HUES64 (cell line): ENCODE data around the gene ACOX3.

Source experiments
- H3K27ac ChIP-seq: 2 replicates; pipeline ENCODE4 v1.7.0; 2013; ENCODE audit warnings: low read depth, low read length, inconsistent platforms
- H3K27me3 ChIP-seq: 2 replicates; pipeline ENCODE4 v1.6.1; 2013; ENCODE audit warnings: mild to moderate bottlenecking, low read length; ENCODE audit not compliant: insufficient read depth
- H3K36me3 ChIP-seq: 2 replicates; pipeline ENCODE4 v1.6.1; 2013; ENCODE audit warnings: mild to moderate bottlenecking, low read length; ENCODE audit not compliant: insufficient read depth
- H3K4me1 ChIP-seq: 2 replicates; pipeline ENCODE4 v1.6.1; 2013; ENCODE audit warnings: mild to moderate bottlenecking, low read length, moderate library complexity; ENCODE audit not compliant: insufficient read depth
- H3K4me3 ChIP-seq: 2 replicates; pipeline ENCODE4 v1.5.1; 2013; ENCODE audit warnings: mild to moderate bottlenecking, low read length, moderate library complexity
- H3K9ac ChIP-seq: 2 replicates; pipeline ENCODE4 v1.6.1; 2013; ENCODE audit warnings: mild to moderate bottlenecking, low read depth, low read length
- H3K9me3 ChIP-seq: 2 replicates; pipeline ENCODE4 v1.6.1; 2013; ENCODE audit warnings: low read depth, low read length; ENCODE audit not compliant: insufficient read depth
- WGBS: fragments of 150-250, 120-280 bp; methylation state at CpG from one replicate; pipeline ENCODE4 v1.1.7; 2013; ENCODE audit warnings: missing lambda C conversion rate; 5-methylcytosine and 5-hydroxymethylcytosine counted together

ACOX3 gene

GRCh38 chr4:8465615-8466611, 25.4 kb upstream of the ACOX3 start:
- no peak overlapping the region for H3K27ac ChIP-seq
- peaks cover 7% of the 10 kb centered on the region; the same call in 1 of the 2 replicates for H3K4me1 ChIP-seq
- no peaks in the 10 kb centered on the region for H3K9me3 ChIP-seq
- no peak overlapping the region for H3K4me3 ChIP-seq
- H3K9ac ChIP-seq, result no peak overlapping the region
- no peaks in the 10 kb centered on the region for H3K27me3 ChIP-seq
- H3K36me3 ChIP-seq, result peaks cover 64% of the 10 kb centered on the region
- 95% methylated on average over 31 of the region's 31 CpGs for WGBS

- no peaks in the 10 kb centered on the region for H3K27me3 ChIP-seq
- 95% methylated on average over 14 of the region's 14 CpGs for whole genome bisulfite sequencing
- H3K36me3 ChIP-seq, result peaks cover 66% of the 10 kb centered on the region
These were observed 23.9 kb upstream of the ACOX3 start for GRCh38 chr4:8464381-8464780.

GRCh38 chr4:8463811-8464210, 23.3 kb upstream of the ACOX3 start:
- H3K36me3 ChIP-seq, result peaks cover 66% of the 10 kb centered on the region
- WGBS, result 94% methylated on average over 9 of the region's 9 CpGs
- 0 out of 2 replicates have a peak, but pooled peaks cover 3% of the 10 kb centered on the region for H3K4me1 ChIP-seq
- no peak overlapping the region for H3K9ac ChIP-seq
- H3K27me3 ChIP-seq, result no peaks in the 10 kb centered on the region
- no peak overlapping the region; the same call in 1 of the 2 replicates for H3K27ac ChIP-seq
- H3K9me3 ChIP-seq, result no peaks in the 10 kb centered on the region
- H3K4me3 ChIP-seq, result no peak overlapping the region

More at GRCh38 chr4:8464381-8464780, 23.9 kb upstream of the ACOX3 start:
- Histone ChIP-seq H3K4me1 (peaks cover 7% of the 10 kb centered on the region; the same call in 1 of the 2 replicates), H3K9ac (no peak overlapping the region), H3K9me3 (no peaks in the 10 kb centered on the region), H3K4me3 (no peak overlapping the region), H3K27ac (no peak overlapping the region)

GRCh38 chr4:8461616-8462015, 21.1 kb upstream of the ACOX3 start:
- Histone ChIP-seq H3K9ac (no peak overlapping the region), H3K36me3 (peaks cover 67% of the 10 kb centered on the region), H3K27me3 (no peaks in the 10 kb centered on the region), H3K27ac (no peak overlapping the region), H3K4me1 (0 out of 2 replicates have a peak, but pooled peaks cover 3% of the 10 kb centered on the region), H3K4me3 (no peak overlapping the region), H3K9me3 (no peaks in the 10 kb centered on the region)
- 94% methylated on average over 6 of the region's 6 CpGs for WGBS

- Histone ChIP-seq H3K4me3 (no peak overlapping the region), H3K9ac (no peak overlapping the region), H3K4me1 (0 out of 2 replicates have a peak, but pooled peaks cover 3% of the 10 kb centered on the region), H3K36me3 (peaks cover 67% of the 10 kb centered on the region), H3K27ac (no peak overlapping the region), H3K27me3 (no peaks in the 10 kb centered on the region), H3K9me3 (no peaks in the 10 kb centered on the region)
- 97% methylated on average over 6 of the region's 6 CpGs for WGBS
These were observed 20.6 kb upstream of the ACOX3 start for GRCh38 chr4:8461086-8461485.

GRCh38 chr4:8459867-8460445, 19.4 kb upstream of the ACOX3 start:
- Histone ChIP-seq H3K9ac (no peak overlapping the region), H3K9me3 (no peaks in the 10 kb centered on the region), H3K4me3 (no peak overlapping the region), H3K4me1 (0 out of 2 replicates have a peak, but pooled peaks cover 3% of the 10 kb centered on the region), H3K36me3 (peaks cover 67% of the 10 kb centered on the region), H3K27me3 (no peaks in the 10 kb centered on the region), H3K27ac (no peak overlapping the region)
- WGBS, result 90% methylated on average over 8 of the region's 8 CpGs

- Histone ChIP-seq H3K4me3 (no peak overlapping the region), H3K27ac (no peak overlapping the region), H3K4me1 (no peaks in the 10 kb centered on the region), H3K9me3 (no peaks in the 10 kb centered on the region), H3K27me3 (no peaks in the 10 kb centered on the region), H3K9ac (no peak overlapping the region), H3K36me3 (peaks cover 74% of the 10 kb centered on the region)
- 95% methylated on average over 9 of the region's 9 CpGs for WGBS
These were observed 17.2 kb upstream of the ACOX3 start for GRCh38 chr4:8457646-8458252.

- Histone ChIP-seq H3K27me3 (no peaks in the 10 kb centered on the region), H3K9me3 (no peaks in the 10 kb centered on the region), H3K36me3 (peaks cover 89% of the 10 kb centered on the region), H3K27ac (no peak overlapping the region), H3K4me1 (no peaks in the 10 kb centered on the region), H3K9ac (no peak overlapping the region), H3K4me3 (no peak overlapping the region)
- 95% methylated on average over 3 of the region's 3 CpGs for WGBS
These were observed 13.4 kb upstream of the ACOX3 start for GRCh38 chr4:8453957-8454356.

- Histone ChIP-seq H3K27me3 (no peaks in the 10 kb centered on the region), H3K9me3 (no peaks in the 10 kb centered on the region), H3K4me3 (no peak overlapping the region), H3K36me3 (peaks cover 84% of the 10 kb centered on the region), H3K9ac (no peak overlapping the region), H3K27ac (no peak overlapping the region), H3K4me1 (no peaks in the 10 kb centered on the region)
- 95% methylated on average over 11 of the region's 11 CpGs for WGBS
These were observed 11.1 kb upstream of the ACOX3 start for GRCh38 chr4:8451440-8452182.

- no peak overlapping the region for H3K27ac ChIP-seq
- H3K27me3 ChIP-seq, result no peaks in the 10 kb centered on the region
- peaks cover 36% of the 10 kb centered on the region for H3K36me3 ChIP-seq
- no peak overlapping the region for H3K4me3 ChIP-seq
- WGBS, result 92% methylated on average over 3 of the region's 3 CpGs
- no peaks in the 10 kb centered on the region for H3K9me3 ChIP-seq
- no peak overlapping the region for H3K9ac ChIP-seq
- H3K4me1 ChIP-seq, result no peaks in the 10 kb centered on the region
These were observed 5.6 kb upstream of the ACOX3 start for GRCh38 chr4:8446122-8446521.
